Myocyte (in vitro differentiated cells): ENCODE results near the gene COLEC11. TPM values are rescaled to one million over a fixed set of nuclear protein-coding genes. Genes with fewer than 3 reads are reported as not detected.
"Not testable (repeated sequence)": the region's sequence is repeated elsewhere in the genome, so short reads cannot be mapped to it uniquely, and the experiment has no call there.

Experiments used
- DNase-seq: peaks from one replicate; pipeline ENCODE4 v3.0.0-alpha.2; 2012; ENCODE audit warnings: low read depth
- total RNA-seq: library from RNA; depleted of rRNA; stranded (reverse); fragments of >200 nt; gene quantifications from 2 replicates; pipeline ENCODE4 v1.2.3, GENCODE V29; 2014

COLEC11 gene
- total RNA-seq, 1 donor from 2014 or later = not detected

DNA sequence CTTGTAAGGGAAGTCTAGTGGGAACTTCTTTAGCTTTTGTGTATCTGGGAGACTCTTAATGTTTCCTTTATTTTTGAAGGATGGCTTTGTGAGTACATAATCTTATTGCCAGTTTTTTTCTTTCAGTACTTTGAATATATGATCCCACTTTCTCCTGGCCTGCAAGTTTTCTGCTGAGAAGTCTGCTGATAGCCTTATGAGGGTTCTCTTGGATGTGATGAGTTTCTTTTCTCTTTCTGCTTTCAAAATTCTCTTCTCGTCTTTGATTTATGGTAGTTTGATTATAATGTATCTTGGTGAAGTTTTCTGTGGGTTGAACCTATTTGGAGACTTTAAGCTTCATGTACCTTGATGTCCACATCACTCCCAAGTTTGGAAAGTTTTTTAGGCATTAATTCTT lies 28.1 kb downstream of the COLEC11 start:
- DNase-seq = no peak

DNA sequence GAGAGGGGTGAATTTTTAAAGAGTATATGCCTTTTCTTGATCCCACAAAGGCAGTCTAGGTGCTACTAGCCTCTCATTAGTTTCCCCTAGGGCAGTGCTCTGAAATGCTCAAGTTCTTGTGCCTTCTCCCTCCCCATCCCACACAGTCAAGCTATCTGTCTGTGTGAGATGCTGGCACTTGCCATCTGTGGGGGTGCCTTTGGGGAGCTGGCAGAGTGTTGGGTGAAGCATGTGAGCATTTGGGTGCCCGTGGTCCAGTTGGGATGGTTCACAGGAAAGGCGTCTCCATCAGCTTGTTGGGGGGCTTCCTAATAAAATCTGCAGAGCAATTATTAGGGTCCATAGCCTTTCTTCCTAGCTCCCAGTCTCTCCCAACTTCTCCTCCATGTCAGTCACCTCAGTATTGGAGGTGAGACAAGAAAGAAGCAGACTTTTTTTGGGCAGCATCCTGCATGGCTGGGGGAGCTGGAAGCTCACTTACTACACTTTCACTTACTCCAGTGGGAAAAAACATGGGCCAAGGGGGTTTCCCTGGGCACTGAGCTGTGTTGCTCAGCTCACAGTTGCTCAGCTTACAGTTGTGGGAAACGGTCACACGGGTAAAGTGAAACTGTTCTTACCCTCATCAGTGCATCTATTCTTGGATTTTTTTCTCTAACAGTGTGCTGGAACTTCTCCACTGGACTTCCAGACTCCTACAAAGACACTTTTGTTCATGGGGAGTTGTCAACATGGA lies 29.3 kb downstream of the COLEC11 start:
- no peak for DNase-seq

GRCh38 chr2:3625186-3625585 lies 30.3 kb downstream of the COLEC11 start:
- no peak for DNase-seq

- no peak for DNase-seq
These were observed 31.4 kb downstream of the COLEC11 start for GRCh38 chr2:3626118-3626811.

GRCh38 chr2:3626812-3627499 lies 32.0 kb downstream of the COLEC11 start:
- DNase-seq = no peak

- no peak for DNase-seq
These were observed 32.7 kb downstream of the COLEC11 start for GRCh38 chr2:3627500-3628100.

DNA sequence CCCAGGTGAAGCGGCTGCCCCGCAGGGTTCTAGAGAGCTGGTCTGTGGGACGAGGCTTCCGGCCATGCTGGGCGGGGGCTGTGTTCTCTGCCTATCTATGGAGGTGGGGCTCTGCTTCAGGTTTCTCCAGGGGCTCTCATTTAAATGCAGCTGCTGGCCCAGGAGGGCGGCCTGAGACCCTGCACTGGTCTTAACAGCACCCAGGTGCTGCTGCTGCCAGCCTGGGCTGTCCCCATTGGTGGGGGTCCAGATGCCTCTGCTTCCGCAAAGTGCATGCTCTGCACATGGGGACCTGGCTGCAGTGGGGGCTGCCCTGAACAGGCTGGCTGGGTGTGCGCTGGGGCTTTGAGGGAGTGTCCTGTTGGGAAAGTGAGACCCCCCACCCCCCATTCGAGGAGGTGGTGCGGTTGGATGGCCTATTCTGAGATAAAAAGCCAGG lies 33.3 kb downstream of the COLEC11 start:
- no peak for DNase-seq

DNA sequence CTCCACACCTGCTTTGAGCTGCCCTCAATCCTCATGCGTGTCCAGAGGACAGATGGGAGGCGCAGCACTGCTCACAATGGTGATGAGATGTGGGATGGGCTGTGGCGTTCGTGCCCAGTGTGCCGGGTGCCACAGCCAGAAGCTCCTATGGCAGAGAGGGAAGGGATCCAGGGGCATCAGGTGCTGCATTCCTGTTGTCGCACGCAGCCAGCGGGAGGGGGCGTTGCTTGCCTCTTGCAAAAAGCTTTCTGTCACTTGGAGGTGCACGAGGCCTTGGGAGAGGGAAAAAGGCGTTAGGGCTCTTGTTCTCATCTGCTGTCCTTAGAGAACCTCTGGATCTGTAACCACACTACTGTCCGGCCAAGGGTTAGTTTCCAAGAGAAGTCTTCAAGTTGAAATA lies 33.9 kb downstream of the COLEC11 start:
- no peak for DNase-seq

- no peak for DNase-seq
These were observed 35.7 kb downstream of the COLEC11 start for GRCh38 chr2:3630631-3631030.

DNA sequence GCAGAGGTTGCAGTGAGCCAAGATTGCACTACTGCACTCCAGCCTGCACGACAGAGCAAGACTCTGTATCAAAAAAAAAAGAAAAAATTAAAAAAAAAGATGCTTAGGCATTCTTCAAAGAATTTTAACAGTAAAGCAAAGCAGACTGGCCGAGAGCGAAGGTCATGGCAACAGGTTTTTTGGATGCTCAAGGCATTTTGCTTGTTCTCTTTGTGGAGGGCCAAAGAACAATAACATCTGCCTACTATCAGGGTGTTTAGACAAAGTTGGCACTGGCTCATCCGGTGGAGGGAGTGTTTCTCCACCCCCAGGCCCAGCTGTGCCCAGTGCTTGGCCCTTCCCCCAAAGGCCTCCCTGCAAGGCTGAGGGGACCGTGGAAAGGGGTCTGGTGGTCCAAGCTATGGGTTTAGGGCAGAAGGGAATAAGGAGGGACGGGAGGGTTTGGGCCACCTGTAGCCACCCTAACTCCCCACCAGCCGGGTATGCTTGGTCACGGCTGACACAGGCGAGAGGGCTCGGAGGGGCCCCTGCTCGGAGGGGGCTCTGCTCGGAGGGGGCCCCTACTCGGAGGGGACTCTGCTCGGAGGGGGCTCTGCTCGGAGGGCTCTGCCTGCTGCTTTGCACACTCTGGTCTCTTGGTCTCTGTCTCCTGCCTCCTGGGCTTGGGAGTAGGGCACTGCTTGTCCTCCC lies 36.4 kb downstream of the COLEC11 start:
- DNase-seq = no peak

DNA sequence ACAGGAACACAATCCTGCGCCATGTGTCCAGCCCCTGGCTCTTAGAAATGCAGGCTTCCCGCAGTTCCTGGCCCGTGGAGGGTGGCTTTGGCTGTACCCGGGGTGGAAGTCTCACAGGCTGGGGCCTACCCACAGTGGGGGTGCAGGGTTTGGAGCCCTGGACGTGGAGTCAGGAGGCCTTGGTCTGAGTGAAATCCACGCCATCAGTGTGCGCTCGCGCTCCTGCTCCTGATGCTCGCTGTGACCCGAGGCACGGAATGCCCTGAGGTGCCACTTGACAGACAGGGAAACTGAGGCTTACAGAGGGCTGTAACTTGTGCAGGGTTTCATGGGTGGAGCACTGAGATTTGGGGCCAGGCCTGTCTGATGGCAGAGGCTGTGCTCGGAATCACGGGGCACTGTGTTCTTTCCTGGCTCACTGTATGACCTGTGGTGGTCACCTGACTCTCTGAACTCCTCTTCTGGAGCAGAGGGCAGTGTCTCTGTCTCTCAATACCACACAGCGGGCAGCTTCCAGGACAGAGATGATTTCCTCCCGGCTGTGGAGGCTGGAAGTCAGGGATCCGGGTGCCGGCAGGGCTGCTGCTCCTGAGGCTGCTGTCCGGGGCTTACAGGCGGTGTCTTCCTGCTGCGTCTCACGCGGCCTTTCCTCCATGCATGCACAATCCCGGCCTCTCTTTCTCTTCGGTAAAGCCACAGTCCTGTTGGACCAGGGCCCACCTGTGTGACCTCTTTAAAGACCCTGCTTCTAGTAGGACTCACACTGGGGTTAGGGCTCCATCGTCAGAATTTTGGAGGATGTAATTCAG lies 37.1 kb downstream of the COLEC11 start:
- DNase-seq = no peak

GRCh38 chr2:3633089-3633981 lies 38.4 kb downstream of the COLEC11 start:
- DNase-seq = no peak

DNA sequence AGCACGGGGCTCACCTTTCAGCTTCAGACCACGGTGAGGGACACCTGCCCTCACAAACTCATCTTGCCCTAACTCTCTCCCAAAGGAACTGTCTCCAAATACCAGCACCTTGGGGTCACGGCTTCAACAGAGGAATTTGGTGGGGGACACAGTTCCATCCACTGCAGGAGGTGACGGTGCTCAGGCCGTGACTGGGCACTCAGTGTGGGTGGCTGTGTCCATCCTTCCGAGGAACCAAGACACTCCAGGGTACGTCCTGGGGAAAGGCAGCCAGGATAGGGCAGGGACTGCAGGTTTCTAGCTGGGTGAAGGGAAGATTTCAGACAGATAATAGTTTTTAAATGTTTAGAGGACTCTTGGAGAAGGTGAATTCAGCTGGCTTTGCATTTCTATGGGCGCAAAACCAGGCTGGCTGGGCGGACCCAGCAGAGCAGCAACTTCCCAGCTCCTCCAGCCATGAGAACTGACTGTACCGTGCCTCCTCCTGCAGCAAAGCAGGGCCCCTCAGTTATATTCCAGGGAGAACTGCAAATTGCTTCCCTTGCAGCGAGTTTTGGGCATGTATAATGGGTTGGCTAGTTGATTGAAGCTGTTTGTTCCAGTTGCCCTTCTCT lies 39.2 kb downstream of the COLEC11 start:
- no peak for DNase-seq

GRCh38 chr2:3634596-3635121 lies 39.7 kb downstream of the COLEC11 start:
- DNase-seq = no peak

- DNase-seq = no peak
These were observed 40.5 kb downstream of the COLEC11 start for GRCh38 chr2:3635171-3635974.

DNA sequence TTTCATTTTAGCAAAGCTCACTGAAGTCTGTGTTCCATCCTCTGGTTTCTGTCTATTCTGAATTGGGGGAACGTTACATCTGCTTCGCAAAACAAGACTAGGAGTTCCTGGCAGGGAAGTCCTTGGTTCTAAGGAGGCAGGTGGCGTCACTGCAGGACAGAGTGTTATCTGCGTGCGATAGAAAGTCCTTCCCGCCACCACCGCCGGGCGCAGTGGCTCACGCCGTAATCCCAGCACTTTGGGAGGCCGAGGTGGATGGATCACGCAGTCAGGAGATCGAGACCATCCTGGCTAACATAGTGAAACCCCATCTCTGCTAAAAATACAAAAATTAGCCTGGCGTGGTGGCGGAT lies 41.0 kb downstream of the COLEC11 start:
- DNase-seq = not testable (repeated sequence)

GRCh38 chr2:3636586-3637310 lies 41.8 kb downstream of the COLEC11 start:
- no peak for DNase-seq
